GM12872 (cell line): ENCODE results near the gene PTPRN2.

Experiments used
- CTCF ChIP-seq: IDR thresholded peaks from 3 replicates; pipeline ENCODE4 v1.5.1; 2011; ENCODE audit warnings: low read depth, mild to moderate bottlenecking, low read length, moderate library complexity; ENCODE audit not compliant: insufficient read depth

PTPRN2 gene

GRCh38 chr7:157918326-157919080 is 669.1 kb downstream of the PTPRN2 start:
- no peak for TF ChIP-seq CTCF

- no peak for TF ChIP-seq CTCF
These were observed 670.5 kb downstream of the PTPRN2 start for GRCh38 chr7:157916946-157917640.

GRCh38 chr7:157910446-157910845 is 677.2 kb downstream of the PTPRN2 start:
- TF ChIP-seq CTCF, result no peak

- TF ChIP-seq CTCF, result no peak
These were observed 678.3 kb downstream of the PTPRN2 start for GRCh38 chr7:157909370-157909769.

- TF ChIP-seq CTCF, result no peak
These were observed 679.4 kb downstream of the PTPRN2 start for GRCh38 chr7:157908006-157908782.

GRCh38 chr7:157907091-157907490 is 680.5 kb downstream of the PTPRN2 start:
- TF ChIP-seq CTCF, result no peak

GRCh38 chr7:157906583-157906982 is 681.0 kb downstream of the PTPRN2 start:
- no peak for TF ChIP-seq CTCF
